Central memory CD8-positive, alpha-beta T cell (primary cell): ENCODE results near the gene FCAR.
A peak's percentile ranks its signal among the peaks of the same experiment; 100 is the strongest.
"Not testable (repeated sequence)": the region's sequence is repeated elsewhere in the genome, so short reads cannot be mapped to it uniquely, and the experiment has no call there.

ENCODE experiments used
- ATAC-seq: fragments of 150-1000 bp; cut with Tn5 transposase; replicated peaks from 2 replicates; pipeline ENCODE4 v1.10.0; 2022; ENCODE audit warnings: mild to moderate bottlenecking, moderate FRiP score, moderate number of reproducible peaks; ENCODE audit not compliant: poor library complexity, severe bottlenecking; ENCODE audit errors: extremely low read depth
- DNase-seq, 2 donors: peaks; one replicate each; pipeline ENCODE4 v3.0.0; 2021; ENCODE audit warnings: low spot score in 2 of 2
- H3K27ac Mint-ChIP-seq: one replicate; pipeline ENCODE4 v1.8.0; 2022; ENCODE audit warnings: low read depth, mild to moderate bottlenecking, moderate library complexity, mixed read lengths
- H3K27me3 Mint-ChIP-seq: one replicate; pipeline ENCODE4 v1.8.0; 2022; ENCODE audit warnings: mixed read lengths
- H3K36me3 Mint-ChIP-seq: one replicate; pipeline ENCODE4 v1.8.0; 2022; ENCODE audit warnings: mild to moderate bottlenecking, moderate library complexity, mixed read lengths; ENCODE audit not compliant: insufficient read depth
- H3K4me1 Mint-ChIP-seq: one replicate; pipeline ENCODE4 v1.8.0; 2022; ENCODE audit warnings: mixed read lengths
- H3K4me3 Mint-ChIP-seq: one replicate; pipeline ENCODE4 v1.8.0; 2022; ENCODE audit warnings: mild to moderate bottlenecking, moderate library complexity, mixed read lengths
- H3K9me3 Mint-ChIP-seq: one replicate; pipeline ENCODE4 v1.8.0; 2022; ENCODE audit warnings: mixed read lengths

Gene FCAR

DNA sequence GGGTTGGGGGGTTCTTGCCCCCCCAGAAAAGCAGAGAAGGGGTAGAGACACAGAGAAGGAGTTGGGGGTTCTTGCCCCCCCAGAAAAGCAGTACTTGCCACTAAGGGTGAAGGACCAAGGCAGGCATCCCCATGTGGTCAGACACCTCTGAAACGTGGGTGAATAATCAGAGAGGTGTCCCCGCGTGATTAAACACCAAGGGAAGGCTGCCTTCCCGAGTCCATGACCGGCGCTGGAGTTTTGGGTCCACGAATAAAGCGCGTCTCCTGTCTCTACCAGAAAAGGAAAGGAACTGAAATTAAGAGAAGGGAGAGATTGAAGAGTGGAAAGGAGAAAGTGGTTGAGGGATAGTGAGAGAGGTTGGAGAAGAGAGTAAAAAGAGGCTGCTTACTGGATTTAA is 25.6 kb downstream of the FCAR start:
- H3K9me3 Mint-ChIP-seq, H3K4me1 Mint-ChIP-seq, DNase-seq, H3K36me3 Mint-ChIP-seq, H3K4me3 Mint-ChIP-seq, H3K27ac Mint-ChIP-seq, ATAC-seq: not testable (repeated sequence)
- peaks cover 45% of the 10 kb centered on the region for H3K27me3 Mint-ChIP-seq

DNA sequence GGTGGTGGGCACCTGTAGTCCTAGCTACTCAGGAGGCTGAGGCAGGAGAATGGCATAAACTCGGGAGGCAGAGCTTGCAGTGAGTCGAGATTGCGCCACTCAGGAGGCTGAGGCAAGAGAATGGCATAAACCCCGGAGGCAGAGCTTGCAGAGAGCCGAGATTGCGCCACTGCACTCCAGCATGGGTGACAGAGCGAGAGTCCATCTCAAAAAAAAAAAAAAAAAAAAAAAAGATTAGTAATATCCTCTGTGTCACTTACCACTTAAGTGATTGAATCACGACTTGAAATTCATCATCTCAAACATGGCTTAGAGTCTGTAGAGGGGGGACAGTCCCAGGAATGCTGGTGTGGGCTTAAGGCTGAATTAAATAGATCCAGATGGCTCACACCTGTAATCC is 27.1 kb downstream of the FCAR start:
- DNase-seq, ATAC-seq, H3K4me1 Mint-ChIP-seq, H3K36me3 Mint-ChIP-seq, H3K27ac Mint-ChIP-seq, H3K4me3 Mint-ChIP-seq, H3K9me3 Mint-ChIP-seq: not testable (repeated sequence)
- H3K27me3 Mint-ChIP-seq, result peaks cover 52% of the 10 kb centered on the region

DNA sequence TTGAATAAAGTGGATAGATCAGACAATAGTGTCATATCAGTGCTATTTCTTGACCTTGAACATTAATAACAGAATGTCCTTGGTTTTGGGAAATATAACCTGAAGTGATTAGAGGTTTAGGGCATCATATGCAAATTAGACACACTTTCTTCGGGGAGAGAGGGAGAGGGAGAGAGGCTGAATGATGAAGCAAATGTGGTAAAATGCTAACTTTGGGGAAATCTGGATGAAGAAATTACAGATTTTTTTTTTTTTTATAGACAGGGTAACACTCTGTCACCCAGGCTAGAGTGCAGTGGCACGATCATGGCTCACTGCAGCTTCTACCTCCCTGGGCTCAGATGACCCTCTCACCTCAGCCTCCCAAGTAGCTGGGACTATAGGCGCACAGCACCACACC is 28.0 kb downstream of the FCAR start:
- peaks cover 5% of the 10 kb centered on the region for H3K9me3 Mint-ChIP-seq
- no peak for DNase-seq
- no peaks in the 10 kb centered on the region for H3K4me1 Mint-ChIP-seq
- H3K4me3 Mint-ChIP-seq, result no peak overlapping the region
- peaks cover 43% of the 10 kb centered on the region for H3K27me3 Mint-ChIP-seq
- no peak for ATAC-seq
- H3K27ac Mint-ChIP-seq, result no peak overlapping the region
- no peaks in the 10 kb centered on the region for H3K36me3 Mint-ChIP-seq

DNA sequence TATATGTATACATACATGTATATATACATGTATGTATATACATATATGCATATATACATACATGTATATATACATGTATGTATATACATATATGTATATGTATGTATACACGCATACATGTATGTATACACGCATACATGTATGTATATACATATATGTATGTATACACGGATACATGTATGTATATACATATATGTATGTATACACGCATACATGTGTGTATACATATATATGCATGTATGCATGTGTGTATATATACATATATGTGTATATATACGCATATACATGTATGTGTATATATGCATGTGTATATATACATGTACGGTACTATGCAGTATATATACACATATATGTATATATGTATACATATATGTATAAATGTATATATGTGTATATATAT is 29.3 kb downstream of the FCAR start:
- Mint-ChIP-seq H3K4me3 (no peak overlapping the region), H3K36me3 (no peaks in the 10 kb centered on the region), H3K27ac (no peak overlapping the region), H3K9me3 (peaks cover 5% of the 10 kb centered on the region), H3K4me1 (no peaks in the 10 kb centered on the region), H3K27me3 (peaks cover 30% of the 10 kb centered on the region)
- no peak for DNase-seq
- no peak for ATAC-seq

DNA sequence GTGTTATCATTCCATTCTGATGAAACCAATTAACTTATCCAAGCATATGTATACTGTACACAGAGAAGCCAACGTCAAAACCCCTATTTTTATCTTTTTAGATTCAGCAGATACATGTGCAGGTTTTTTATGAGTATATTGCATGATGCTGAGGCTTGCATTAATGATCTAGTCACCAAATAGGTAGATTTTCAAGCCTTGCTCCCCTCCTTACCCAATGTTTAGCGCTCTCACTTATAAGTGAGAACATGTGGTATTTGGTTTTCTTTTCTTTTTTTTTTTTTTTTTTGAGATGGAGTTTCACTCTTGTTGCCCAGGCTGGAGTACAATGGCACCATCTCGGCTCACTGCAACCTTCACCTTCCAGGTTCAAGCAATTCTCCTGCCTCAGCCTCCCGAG is 30.2 kb downstream of the FCAR start:
- not testable (repeated sequence) for DNase-seq, H3K9me3 Mint-ChIP-seq, H3K4me3 Mint-ChIP-seq, H3K4me1 Mint-ChIP-seq, H3K36me3 Mint-ChIP-seq
- Mint-ChIP-seq H3K27ac (peak overlapping the region; percentile 25), H3K27me3 (peaks cover 21% of the 10 kb centered on the region)
- peak; percentile 46 for ATAC-seq

DNA sequence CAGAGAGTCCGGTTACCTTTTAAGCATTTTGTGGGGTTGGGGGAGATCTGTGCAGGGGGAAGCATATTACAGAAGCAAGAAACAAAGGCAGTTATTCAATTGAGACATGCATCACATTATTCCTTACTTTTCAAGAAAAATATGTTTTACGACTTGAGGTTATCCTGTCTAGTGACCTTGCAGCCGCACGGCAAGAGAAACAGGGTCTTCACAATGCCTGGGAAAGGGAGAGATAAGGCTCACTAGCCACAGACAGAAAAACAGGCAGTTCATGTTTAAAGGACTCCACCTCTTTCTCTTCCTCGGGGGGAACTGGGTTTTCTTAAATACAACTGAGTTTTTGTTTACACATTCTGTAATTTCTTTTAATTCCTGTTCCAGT is 31.4 kb downstream of the FCAR start:
- H3K4me1 Mint-ChIP-seq, result no peaks in the 10 kb centered on the region
- H3K9me3 Mint-ChIP-seq, result peaks cover 5% of the 10 kb centered on the region
- peak overlapping the region; percentile 68 for H3K4me3 Mint-ChIP-seq
- ATAC-seq (no peak), DNase-seq (no peak)
- H3K27ac Mint-ChIP-seq, result peak overlapping the region; percentile 72
- peaks cover 3% of the 10 kb centered on the region for H3K36me3 Mint-ChIP-seq
- H3K27me3 Mint-ChIP-seq, result peaks cover 10% of the 10 kb centered on the region

DNA sequence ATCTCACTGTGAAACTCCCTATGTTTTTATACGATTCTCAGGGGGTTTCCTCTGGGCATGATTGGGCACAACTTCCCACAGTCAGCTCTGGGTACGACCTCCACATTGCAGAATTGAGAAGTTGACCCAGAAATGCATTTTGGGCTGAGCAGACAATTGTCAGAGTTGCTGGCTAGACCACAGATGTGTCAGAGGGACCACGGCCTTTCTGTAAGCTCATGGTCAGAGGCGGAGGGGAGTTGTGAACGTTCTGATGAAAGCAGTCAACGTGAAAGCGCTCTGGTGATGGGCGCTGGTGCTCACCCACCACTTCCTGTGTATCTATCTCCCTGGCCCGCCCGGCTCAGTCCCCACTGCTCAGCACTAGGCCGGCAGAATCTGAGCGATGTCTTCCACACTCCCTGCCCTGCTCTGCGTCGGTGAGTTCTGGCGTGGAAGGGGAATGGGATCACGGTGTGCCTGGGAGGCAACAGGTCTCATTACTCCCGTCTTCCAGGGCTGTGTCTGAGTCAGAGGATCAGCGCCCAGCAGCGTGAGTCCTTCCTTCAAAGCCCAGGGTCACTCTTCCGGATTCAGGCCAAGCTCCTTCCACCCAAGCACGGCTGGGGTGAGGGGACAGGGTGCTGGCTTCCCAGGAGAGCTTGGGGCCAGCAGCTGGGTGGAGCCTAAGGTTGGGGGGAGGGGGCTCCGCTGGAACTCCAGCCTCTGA is 31.9 kb downstream of the FCAR start, which contains the start of gene NCR1:
TSS of gene NCR1 (plus strand) at position 346 of the 709 bp plus-strand sequence. CDS start at position 386, 40 bp downstream.
- H3K4me3 Mint-ChIP-seq, result peak within 1 kb of the TSS; percentile 68
- peaks cover 10% of the 10 kb centered on the region for H3K27me3 Mint-ChIP-seq
- H3K27ac Mint-ChIP-seq, result peak within 1 kb of the TSS; percentile 72
- ATAC-seq (peak; percentile 79), DNase-seq (peak in 1 of 2 donors; percentile 25)
- peaks cover 3% of the 10 kb centered on the region for H3K36me3 Mint-ChIP-seq
- no peaks in the 10 kb centered on the region for H3K4me1 Mint-ChIP-seq
- H3K9me3 Mint-ChIP-seq, result peaks cover 5% of the 10 kb centered on the region

DNA sequence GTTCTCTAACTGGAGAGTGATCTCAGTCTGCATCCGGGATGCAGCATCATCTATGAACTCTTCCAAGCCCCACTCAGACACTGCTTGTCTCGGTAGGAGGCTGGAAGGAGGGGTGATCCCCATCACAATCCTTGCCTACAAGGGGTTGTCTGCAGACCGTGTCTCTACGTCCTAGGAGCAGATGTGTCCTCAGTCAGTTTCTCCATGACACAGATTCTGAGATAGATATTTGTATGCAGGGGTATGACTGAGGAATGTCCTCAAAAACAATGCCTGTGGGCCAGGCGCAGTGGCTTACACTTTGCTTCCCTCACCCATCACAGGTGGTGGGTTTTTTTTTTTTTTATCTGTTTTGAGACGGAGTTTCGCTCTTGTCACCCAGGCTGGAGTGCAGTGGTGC is 32.8 kb downstream of the FCAR start:
- no peak for ATAC-seq
- peaks cover 3% of the 10 kb centered on the region for H3K36me3 Mint-ChIP-seq
- no peak overlapping the region for H3K27ac Mint-ChIP-seq

DNA sequence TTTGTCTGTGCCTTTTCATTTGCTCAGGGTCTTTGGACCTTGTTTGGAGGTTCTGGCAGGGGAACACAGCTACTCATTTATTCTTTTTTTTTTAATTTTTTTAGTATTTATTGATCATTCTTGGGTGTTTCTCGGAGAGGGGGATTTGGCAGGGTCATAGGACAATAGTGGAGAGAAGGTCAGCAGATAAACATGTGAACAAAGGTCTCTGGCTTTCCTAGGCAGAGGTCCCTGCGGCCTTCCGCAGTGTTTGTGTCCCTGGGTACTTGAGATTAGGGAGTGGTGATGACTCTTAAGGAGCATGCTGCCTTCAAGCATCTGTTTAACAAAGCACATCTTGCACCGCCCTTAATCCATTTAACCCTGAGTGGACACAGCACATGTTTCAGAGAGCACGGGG is 33.9 kb downstream of the FCAR start:
- H3K9me3 Mint-ChIP-seq, DNase-seq, H3K27ac Mint-ChIP-seq, H3K4me3 Mint-ChIP-seq, H3K36me3 Mint-ChIP-seq, ATAC-seq, H3K4me1 Mint-ChIP-seq: not testable (repeated sequence)
- peaks cover 16% of the 10 kb centered on the region for H3K27me3 Mint-ChIP-seq

More for the DNA sequence above, 32.8 kb downstream of the FCAR start:
- H3K27me3 Mint-ChIP-seq, result peaks cover 10% of the 10 kb centered on the region
- H3K4me3 Mint-ChIP-seq, result peak overlapping the region; percentile 68
- peaks cover 4% of the 10 kb centered on the region for H3K9me3 Mint-ChIP-seq
- DNase-seq, result no peak
- H3K4me1 Mint-ChIP-seq, result no peaks in the 10 kb centered on the region

DNA sequence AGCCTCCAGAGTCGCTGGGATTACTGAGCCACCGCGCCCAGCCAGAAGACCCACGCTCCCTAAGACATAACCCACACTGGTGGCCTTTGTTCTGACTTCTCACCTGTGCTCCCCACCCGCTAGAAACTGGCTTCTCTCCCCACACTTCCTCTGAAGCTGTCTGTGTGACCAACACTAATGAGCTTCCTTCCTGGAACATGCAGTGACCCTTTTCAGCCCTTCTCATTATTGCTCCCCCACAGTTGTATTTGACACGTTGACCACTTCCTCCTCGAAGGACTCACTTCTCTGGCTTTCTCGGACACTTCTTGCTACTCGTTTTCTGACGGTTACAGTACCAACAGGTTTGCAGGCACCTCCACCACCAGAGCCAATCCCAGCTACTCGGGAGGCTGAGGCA is 42.8 kb downstream of the FCAR start:
- H3K4me1 Mint-ChIP-seq, result peaks cover 5% of the 10 kb centered on the region
- DNase-seq, result no peak
- H3K36me3 Mint-ChIP-seq, result peaks cover 8% of the 10 kb centered on the region
- H3K9me3 Mint-ChIP-seq, result no peaks in the 10 kb centered on the region
- ATAC-seq, result peak; percentile 24
- H3K27me3 Mint-ChIP-seq, result peaks cover 17% of the 10 kb centered on the region
- H3K27ac Mint-ChIP-seq, result peak overlapping the region; percentile 53
- no peak overlapping the region for H3K4me3 Mint-ChIP-seq

DNA sequence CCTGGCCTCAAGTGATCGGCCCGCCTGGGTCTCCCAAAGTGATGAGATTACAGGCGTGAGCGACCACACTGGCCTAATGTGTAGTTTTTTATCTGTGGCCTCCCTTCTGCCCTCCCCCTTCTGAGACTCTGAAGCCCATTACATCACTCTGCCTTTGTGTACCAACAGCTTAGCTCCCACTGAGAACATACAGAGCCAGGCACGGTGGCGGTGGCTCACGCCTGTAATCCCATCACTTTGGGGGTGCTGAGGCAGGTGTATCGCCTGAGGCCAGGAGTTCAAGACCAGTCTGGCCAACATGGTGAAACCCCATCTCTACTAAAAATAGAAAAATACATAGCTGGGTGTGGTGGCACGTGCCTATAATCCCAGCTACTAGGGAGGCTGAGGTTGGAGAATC is 44.5 kb downstream of the FCAR start:
- Mint-ChIP-seq H3K27ac (no peak overlapping the region), H3K4me1 (peaks cover 5% of the 10 kb centered on the region), H3K27me3 (peaks cover 10% of the 10 kb centered on the region), H3K36me3 (peaks cover 2% of the 10 kb centered on the region), H3K4me3 (no peak overlapping the region), H3K9me3 (no peaks in the 10 kb centered on the region)
- ATAC-seq, result no peak
- no peak for DNase-seq

DNA sequence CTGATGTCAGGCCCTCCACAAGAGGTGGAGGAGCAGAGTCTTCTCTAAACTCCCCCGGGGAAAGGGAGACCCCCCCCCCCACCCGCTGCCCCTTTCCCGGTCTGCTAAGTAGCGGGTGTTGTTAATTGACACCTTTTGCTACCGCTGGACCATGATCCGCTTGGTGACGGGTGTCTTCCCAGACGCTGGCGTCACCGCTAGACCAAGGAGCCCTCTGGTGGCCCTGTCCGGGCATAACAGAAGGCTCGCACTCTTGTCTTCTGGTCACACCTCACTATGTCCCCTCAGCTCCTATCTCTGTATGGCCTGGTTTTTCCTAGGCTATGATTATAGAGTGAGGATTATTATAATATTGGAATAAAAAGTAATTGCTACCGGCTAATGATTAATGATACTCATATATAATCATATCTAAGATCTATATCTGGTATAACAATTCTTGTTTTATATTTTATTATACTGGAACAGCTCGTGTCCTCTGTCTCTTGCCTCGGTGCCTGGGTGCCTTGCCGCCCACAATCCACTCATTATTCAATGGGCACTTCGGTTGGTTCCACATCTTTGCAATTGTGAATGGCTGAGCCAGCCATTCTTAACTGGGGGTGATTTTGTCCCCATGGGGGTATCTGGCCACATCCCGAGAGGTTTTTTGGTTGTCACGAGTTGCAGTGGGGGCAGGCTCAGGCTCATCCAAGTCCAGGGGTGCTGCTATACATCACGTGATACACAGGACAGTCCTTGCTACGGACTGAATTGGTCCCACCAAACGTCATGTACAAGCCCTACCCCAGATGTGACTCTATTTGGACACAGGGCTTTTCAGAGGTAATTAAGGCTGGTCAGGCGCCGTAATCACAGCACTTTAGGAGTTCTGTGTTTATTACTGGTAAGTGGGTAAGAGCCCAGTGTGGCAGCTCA is 45.9 kb downstream of the FCAR start:
- H3K4me1 Mint-ChIP-seq, result not testable (repeated sequence)

DNA sequence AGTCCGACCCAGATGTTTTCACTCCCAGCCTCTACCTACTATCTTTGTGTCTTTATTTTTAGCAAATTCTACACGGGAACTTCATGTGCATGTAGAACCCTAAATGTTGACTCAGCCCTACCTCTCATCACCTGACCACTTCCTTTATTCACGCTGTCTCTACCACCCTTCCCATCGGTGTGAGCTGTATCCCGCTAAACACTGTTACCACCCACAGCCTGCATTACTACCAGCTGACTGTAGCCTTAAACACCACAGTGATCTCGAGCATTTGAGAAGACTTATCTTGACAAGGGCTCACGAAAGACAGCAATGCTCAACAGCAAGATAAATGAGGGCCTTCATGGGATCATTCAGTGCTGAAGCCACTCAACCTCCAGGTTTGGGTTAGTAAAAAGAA is 47.0 kb downstream of the FCAR start:
- DNase-seq, result no peak
- H3K36me3 Mint-ChIP-seq, result peaks cover under 1% of the 10 kb centered on the region
- no peaks in the 10 kb centered on the region for H3K9me3 Mint-ChIP-seq
- peaks cover 5% of the 10 kb centered on the region for H3K4me1 Mint-ChIP-seq
- ATAC-seq, result no peak
- peaks cover 10% of the 10 kb centered on the region for H3K27me3 Mint-ChIP-seq
- H3K4me3 Mint-ChIP-seq, result no peak overlapping the region
- H3K27ac Mint-ChIP-seq, result no peak overlapping the region

More for the DNA sequence above, 45.9 kb downstream of the FCAR start:
- not testable (repeated sequence) for DNase-seq, H3K36me3 Mint-ChIP-seq, H3K4me3 Mint-ChIP-seq, H3K27me3 Mint-ChIP-seq, H3K27ac Mint-ChIP-seq, ATAC-seq, H3K9me3 Mint-ChIP-seq
